H9 (cell line): ENCODE measurements around the gene SEBOX. TPM values are rescaled to one million over a fixed set of nuclear protein-coding genes. Genes with fewer than 3 reads are reported as not detected.

Experiments
- DNase-seq: peaks from one replicate; pipeline ENCODE4 v3.0.0-alpha.2; 2017
- H2AFZ ChIP-seq: one replicate; pipeline ENCODE4 v1.6.1; 2013; ENCODE audit warnings: mild to moderate bottlenecking, low read length, control low read depth, moderate library complexity
- H2AK5ac ChIP-seq: 2 replicates; pipeline ENCODE4 v1.6.1; 2013; ENCODE audit warnings: low read length, control low read depth, mixed read lengths; ENCODE audit not compliant: insufficient read length
- H2BK120ac ChIP-seq: one replicate; pipeline ENCODE4 v1.6.1; 2013; ENCODE audit warnings: low read depth, mild to moderate bottlenecking, low read length, control low read depth, inconsistent platforms; ENCODE audit not compliant: poor library complexity, severe bottlenecking
- H2BK12ac ChIP-seq: 2 replicates; pipeline ENCODE4 v1.6.1; 2013; ENCODE audit warnings: low read length, control low read depth, mixed read lengths, low read depth; ENCODE audit not compliant: insufficient read length
- H2BK15ac ChIP-seq: 2 replicates; pipeline ENCODE4 v1.6.1; 2013; ENCODE audit warnings: low read depth, low read length, control low read depth
- H2BK20ac ChIP-seq: one replicate; pipeline ENCODE4 v1.6.1; 2013; ENCODE audit warnings: low read depth, mild to moderate bottlenecking, low read length, control low read depth, inconsistent platforms; ENCODE audit not compliant: poor library complexity, severe bottlenecking
- H2BK5ac ChIP-seq: 2 replicates; pipeline ENCODE4 v1.6.1; 2013; ENCODE audit warnings: low read length, control low read depth, mixed read lengths; ENCODE audit not compliant: insufficient read length
- H3K14ac ChIP-seq: 2 replicates; pipeline ENCODE4 v1.6.1; 2013; ENCODE audit warnings: low read length, control low read depth; ENCODE audit not compliant: insufficient read depth
- H3K18ac ChIP-seq: 2 replicates; pipeline ENCODE4 v1.6.1; 2013; ENCODE audit warnings: low read depth, mild to moderate bottlenecking, mixed read lengths, low read length, control low read depth; ENCODE audit not compliant: insufficient read length
- H3K23ac ChIP-seq: 2 replicates; pipeline ENCODE4 v1.6.1; 2013; ENCODE audit warnings: low read length, control low read depth, mixed read lengths, low read depth; ENCODE audit not compliant: insufficient read length
- H3K23me2 ChIP-seq: 2 replicates; pipeline ENCODE4 v1.6.1; 2013; ENCODE audit warnings: low read depth, mild to moderate bottlenecking, mixed read lengths, low read length, control low read depth; ENCODE audit not compliant: insufficient read length, poor library complexity, severe bottlenecking
- H3K27ac ChIP-seq: 2 replicates; pipeline ENCODE4 v1.5.1; 2013; ENCODE audit warnings: low read length, control low read depth, mixed read lengths, low read depth; ENCODE audit not compliant: insufficient read length
- H3K27me3 ChIP-seq: 2 replicates; pipeline ENCODE4 v1.6.1; 2013; ENCODE audit warnings: low read length, control low read depth, inconsistent platforms; ENCODE audit not compliant: insufficient read depth
- H3K4ac ChIP-seq: 2 replicates; pipeline ENCODE4 v1.6.1; 2013; ENCODE audit warnings: low read depth, mild to moderate bottlenecking, control low read depth, inconsistent platforms, low read length, moderate library complexity
- H3K4me1 ChIP-seq: 2 replicates; pipeline ENCODE4 v1.6.1; 2013; ENCODE audit warnings: low read length, control low read depth, inconsistent platforms; ENCODE audit not compliant: insufficient read depth
- H3K4me2 ChIP-seq: 2 replicates; pipeline ENCODE4 v1.6.1; 2013; ENCODE audit warnings: low read length, control low read depth, mixed read lengths; ENCODE audit not compliant: insufficient read length, insufficient read depth
- H3K56ac ChIP-seq: 2 replicates; pipeline ENCODE4 v1.6.1; 2013; ENCODE audit warnings: low read depth, mild to moderate bottlenecking, mixed read lengths, low read length, control low read depth; ENCODE audit not compliant: insufficient read length
- H3K79me1 ChIP-seq: 2 replicates; pipeline ENCODE4 v1.6.1; 2013; ENCODE audit warnings: low read depth, mild to moderate bottlenecking, moderate library complexity, low read length, control low read depth, inconsistent platforms; ENCODE audit not compliant: insufficient read depth, poor library complexity, severe bottlenecking
- H3K79me2 ChIP-seq: 2 replicates; pipeline ENCODE4 v1.6.1; 2013; ENCODE audit warnings: low read length, control low read depth, inconsistent platforms; ENCODE audit not compliant: insufficient read depth
- H3K9ac ChIP-seq: 2 replicates; pipeline ENCODE4 v1.6.1; 2013; ENCODE audit warnings: low read length, control low read depth, mixed read lengths; ENCODE audit not compliant: insufficient read length; ENCODE audit errors: extremely low read depth
- H3K9me3 ChIP-seq: one replicate; pipeline ENCODE4 v1.6.1; 2013; ENCODE audit warnings: low read depth, low read length, inconsistent platforms; ENCODE audit not compliant: control insufficient read depth
- H3T11ph ChIP-seq: one replicate; pipeline ENCODE4 v1.6.1; 2013; ENCODE audit warnings: mild to moderate bottlenecking, low read length, control low read depth, inconsistent platforms
- H4K20me1 ChIP-seq: one replicate; pipeline ENCODE4 v1.6.1; 2013; ENCODE audit not compliant: control insufficient read depth, insufficient read length, insufficient read depth
- H4K5ac ChIP-seq: 2 replicates; pipeline ENCODE4 v1.6.1; 2013; ENCODE audit warnings: low read depth, mild to moderate bottlenecking, mixed read lengths, low read length, control low read depth; ENCODE audit not compliant: insufficient read length
- H4K8ac ChIP-seq: replicated peaks from 2 replicates; pipeline ENCODE4 v1.6.1; 2013; ENCODE audit warnings: low read length, control low read depth, mixed read lengths, low read depth; ENCODE audit not compliant: insufficient read length
- H4K91ac ChIP-seq: 2 replicates; pipeline ENCODE4 v1.6.1; 2013; ENCODE audit warnings: low read depth, mild to moderate bottlenecking, moderate library complexity, mixed read lengths, low read length, control low read depth; ENCODE audit not compliant: insufficient read length
- H3K27ac Mint-ChIP-seq, 3 experiments: 2 replicates in 2 of 3; 3 replicates in 1 of 3; pipeline ENCODE4 v1.8.0; 2020 to 2021; ENCODE audit warnings: mixed read lengths in 3 of 3, mild to moderate bottlenecking in 1 of 3, moderate library complexity in 1 of 3
- H3K27me3 Mint-ChIP-seq: 2 replicates; pipeline ENCODE4 v1.8.0; 2021; ENCODE audit warnings: low read depth, mild to moderate bottlenecking, moderate library complexity, mixed read lengths
- H3K36me3 Mint-ChIP-seq, 3 experiments: 2 replicates in 2 of 3; 3 replicates in 1 of 3; pipeline ENCODE4 v1.8.0; 2020 to 2021; ENCODE audit warnings: low read depth in 3 of 3, mixed read lengths in 3 of 3; ENCODE audit not compliant: insufficient read depth in 1 of 3
- H3K4me1 Mint-ChIP-seq, 2 experiments: 2 replicates each; pipeline ENCODE4 v1.8.0; 2020; ENCODE audit warnings: mixed read lengths in 2 of 2
- H3K4me3 Mint-ChIP-seq, 2 experiments: 2 replicates in 1 of 2; 3 replicates in 1 of 2; pipeline ENCODE4 v1.8.0; 2020 to 2021; ENCODE audit warnings: mild to moderate bottlenecking in 2 of 2, mixed read lengths in 2 of 2, moderate library complexity in 1 of 2
- H3K9me3 Mint-ChIP-seq, 2 experiments: 2 replicates in 1 of 2; 3 replicates in 1 of 2; pipeline ENCODE4 v1.8.0; 2020; ENCODE audit warnings: mild to moderate bottlenecking in 2 of 2, mixed read lengths in 2 of 2, moderate library complexity in 1 of 2
- WGBS: extraction: QIAGEN DNeasy Blood & Tissue Kit; methylation state at CpG from one replicate; pipeline ENCODE4 v1.1.7; 2013; ENCODE audit warnings: missing lambda C conversion rate, low lambda C conversion rate, mixed read lengths; ENCODE audit not compliant: insufficient read length; ENCODE audit errors: extremely low coverage; 5-methylcytosine and 5-hydroxymethylcytosine counted together
- total RNA-seq: library from RNA; stranded (reverse); gene quantifications from 2 replicates; pipeline ENCODE4 v1.2.1, GENCODE V29; 2021
- TF ChIP-seq, protein P1 (sequence below): fragments of 200-600 bp; sonication (generic); conservative IDR thresholded peaks from 3 replicates; pipeline ENCODE4 v1.8.0; 2021; ENCODE audit warnings: antibody characterized with exemption, mild to moderate bottlenecking

SEBOX gene
- total RNA-seq, 1 experiment from 2014 or later, result not detected

DNA sequence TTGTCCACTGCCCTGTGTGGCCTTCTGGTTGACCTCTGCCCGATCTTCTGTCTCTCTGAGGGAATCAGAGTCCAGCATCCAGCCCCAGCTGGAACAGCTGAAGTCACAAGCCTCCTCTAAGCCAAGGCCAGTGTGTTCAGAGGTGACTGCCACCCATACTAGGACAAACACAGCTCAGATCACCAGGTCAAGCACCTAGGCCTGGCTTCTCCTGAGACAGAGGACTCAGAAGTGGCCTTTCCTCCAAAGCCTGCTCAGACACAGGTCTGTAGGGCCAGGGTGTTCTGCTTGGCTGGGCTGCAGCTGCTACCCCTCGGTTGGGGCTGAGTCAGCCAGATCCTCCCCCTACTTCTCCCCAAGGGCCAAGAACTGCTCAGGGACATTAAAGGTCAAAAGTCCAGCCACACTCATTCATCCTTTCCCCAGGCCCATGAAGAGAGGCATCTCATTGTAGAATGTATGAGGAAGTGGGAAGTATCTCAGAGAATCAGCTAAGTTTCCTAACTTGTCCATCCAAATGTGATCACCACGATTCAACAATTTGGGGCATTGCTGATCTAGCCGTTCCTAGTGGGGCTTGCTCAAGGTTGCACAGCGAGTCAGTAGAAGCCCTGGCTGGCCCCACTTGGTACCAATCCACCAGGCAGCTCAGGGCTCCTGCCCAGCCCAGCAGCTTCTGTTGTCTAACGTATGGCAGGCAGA lies 33.4 kb upstream of the SEBOX start:
- Mint-ChIP-seq H3K27me3 (peaks cover 61% of the 10 kb centered on the region), H3K4me1 (peaks cover 22 to 29% of the 10 kb centered on the region in 2 experiments), H3K4me3 (no peak overlapping the region), H3K9me3 (no peaks in the 10 kb centered on the region), H3K27ac (no peak overlapping the region), H3K36me3 (peaks cover 1 to 9% (median 5%) of the 10 kb centered on the region in 3 experiments; a peak in 4 of 7 replicates)
- no peaks in the 10 kb centered on the region for H3K23me2 ChIP-seq
- H3T11ph ChIP-seq, result no peak overlapping the region
- H3K79me1 ChIP-seq, result no peaks in the 10 kb centered on the region
- H4K91ac ChIP-seq, result no peak overlapping the region
- WGBS, result no CpG with 5 or more reads among the region's 6 CpGs
- H3K4me1 ChIP-seq, result peaks cover 6% of the 10 kb centered on the region; the same call in 1 of the 2 replicates
- no peak overlapping the region for H3K23ac ChIP-seq
- H4K5ac ChIP-seq, result no peak overlapping the region
- H3K14ac ChIP-seq, result no peak overlapping the region; the same call in 1 of the 2 replicates
- TF ChIP-seq, protein P1, sequence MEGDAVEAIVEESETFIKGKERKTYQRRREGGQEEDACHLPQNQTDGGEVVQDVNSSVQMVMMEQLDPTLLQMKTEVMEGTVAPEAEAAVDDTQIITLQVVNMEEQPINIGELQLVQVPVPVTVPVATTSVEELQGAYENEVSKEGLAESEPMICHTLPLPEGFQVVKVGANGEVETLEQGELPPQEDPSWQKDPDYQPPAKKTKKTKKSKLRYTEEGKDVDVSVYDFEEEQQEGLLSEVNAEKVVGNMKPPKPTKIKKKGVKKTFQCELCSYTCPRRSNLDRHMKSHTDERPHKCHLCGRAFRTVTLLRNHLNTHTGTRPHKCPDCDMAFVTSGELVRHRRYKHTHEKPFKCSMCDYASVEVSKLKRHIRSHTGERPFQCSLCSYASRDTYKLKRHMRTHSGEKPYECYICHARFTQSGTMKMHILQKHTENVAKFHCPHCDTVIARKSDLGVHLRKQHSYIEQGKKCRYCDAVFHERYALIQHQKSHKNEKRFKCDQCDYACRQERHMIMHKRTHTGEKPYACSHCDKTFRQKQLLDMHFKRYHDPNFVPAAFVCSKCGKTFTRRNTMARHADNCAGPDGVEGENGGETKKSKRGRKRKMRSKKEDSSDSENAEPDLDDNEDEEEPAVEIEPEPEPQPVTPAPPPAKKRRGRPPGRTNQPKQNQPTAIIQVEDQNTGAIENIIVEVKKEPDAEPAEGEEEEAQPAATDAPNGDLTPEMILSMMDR, result no peak
- no peak overlapping the region for H3K56ac ChIP-seq
- H2BK5ac ChIP-seq, result no peak overlapping the region
- H3K4me2 ChIP-seq, result no peak overlapping the region
- no peak overlapping the region for H2AK5ac ChIP-seq
- no peak overlapping the region for H2BK15ac ChIP-seq
- H2AFZ ChIP-seq, result no peak overlapping the region
- H2BK12ac ChIP-seq, result no peak overlapping the region
- no peak overlapping the region for H3K9ac ChIP-seq
- H3K4ac ChIP-seq, result no peak overlapping the region
- no peak overlapping the region for H3K27ac ChIP-seq
- H3K79me2 ChIP-seq, result no peaks in the 10 kb centered on the region
- no peak for DNase-seq
- no peak overlapping the region for H2BK20ac ChIP-seq
- H3K9me3 ChIP-seq, result no peaks in the 10 kb centered on the region
- no peaks in the 10 kb centered on the region for H4K20me1 ChIP-seq
- H3K27me3 ChIP-seq, result no peaks in the 10 kb centered on the region
- no peak overlapping the region for H3K18ac ChIP-seq
- no peak overlapping the region for H2BK120ac ChIP-seq
- H4K8ac ChIP-seq, result no peak overlapping the region
